SW 1271 (cell line): ENCODE results near the gene MYMX.
"Not testable (repeated sequence)": the region's sequence is repeated elsewhere in the genome, so short reads cannot be mapped to it uniquely, and the experiment has no call there.

ENCODE experiments used
- DNase-seq, 2 experiments: peaks; one replicate each; lab custom pipeline; 2025; lab: John Stamatoyannopoulos, UW

The MYMX gene

GRCh38 chr6:44219815-44220784 is 3.4 kb downstream of the MYMX start:
- DNase-seq, result no peak

DNA sequence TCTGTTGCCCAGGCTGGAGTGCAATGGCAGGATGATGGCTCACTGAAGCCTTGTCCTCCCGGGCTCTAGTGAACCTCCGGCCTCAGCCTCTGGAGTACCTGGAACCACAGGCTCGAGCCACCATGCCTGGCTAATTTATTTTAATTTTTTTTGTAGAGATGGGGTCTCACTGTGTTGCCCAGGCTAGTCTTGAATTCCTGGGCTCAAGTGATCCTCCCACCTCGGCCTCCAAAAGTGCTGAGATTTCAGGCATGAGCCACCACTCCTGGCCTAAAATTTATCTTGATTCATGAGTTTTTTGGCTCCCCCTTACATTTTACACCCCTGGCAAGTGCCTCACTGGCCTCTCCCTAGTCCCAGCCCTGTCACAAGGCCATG is 4.2 kb downstream of the MYMX start:
- no peak for DNase-seq

DNA sequence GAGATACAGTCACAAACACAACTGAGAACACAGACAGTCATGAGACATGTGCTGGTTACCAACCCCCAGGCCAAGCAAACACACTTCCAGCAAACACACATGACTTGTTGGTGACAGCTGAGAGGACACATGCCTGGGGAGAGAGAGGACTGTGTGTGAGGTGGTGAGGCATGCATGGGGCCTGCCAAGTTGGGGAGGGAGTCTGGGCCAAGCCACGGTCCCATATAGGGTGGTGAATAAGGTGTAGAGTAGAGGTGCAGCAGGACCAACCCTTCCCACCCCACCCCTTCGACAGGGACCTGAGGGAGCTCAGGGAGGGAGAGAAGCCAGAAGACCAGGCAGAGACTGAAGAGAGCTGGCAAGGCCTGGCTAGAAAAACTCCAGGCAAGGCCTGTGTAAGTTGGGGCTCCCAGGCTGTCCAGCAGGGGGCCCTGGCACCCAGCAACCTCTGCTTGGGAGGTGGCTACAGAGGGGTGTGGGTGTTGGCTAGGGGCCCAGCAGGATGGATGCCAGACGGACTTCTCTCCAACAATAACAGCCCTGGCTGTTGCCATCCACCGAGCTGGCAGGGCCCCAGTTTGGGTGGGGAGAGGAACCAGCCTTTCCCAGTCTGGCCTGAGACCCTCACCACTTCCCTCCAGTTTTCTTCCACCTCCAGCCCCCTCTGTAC is 4.7 kb downstream of the MYMX start:
- DNase-seq, result peak; percentile 48 to 84

DNA sequence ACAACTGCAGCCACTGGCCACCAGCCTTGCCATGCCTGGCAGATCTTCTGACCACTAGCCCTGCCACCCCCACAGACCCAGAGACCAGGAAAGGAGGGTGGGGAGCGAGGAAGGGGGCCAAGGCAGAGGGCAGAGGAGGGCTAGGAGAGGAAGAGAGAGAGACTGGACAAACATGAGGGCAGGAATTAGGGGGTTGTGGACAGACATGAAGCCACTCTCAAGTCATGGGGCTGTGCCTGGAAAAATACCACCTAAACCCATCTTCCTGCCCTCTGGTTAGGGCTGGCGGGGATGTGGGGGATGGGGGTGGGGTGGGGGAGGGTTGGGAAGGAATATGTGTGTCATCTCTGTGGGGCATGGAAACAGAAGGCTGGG is 5.2 kb downstream of the MYMX start:
- no peak for DNase-seq

GRCh38 chr6:44222486-44223318 is 6.0 kb downstream of the MYMX start:
- DNase-seq, result peak in 1 of 2 experiments; percentile 70

- peak; percentile 27 to 70 for DNase-seq
Observed at GRCh38 chr6:44223319-44224028, 6.7 kb downstream of the MYMX start, which contains the start of gene SLC29A1. Gene SLC29A1, plus strand, starts transcription at chr6:44223595. Its CDS starts 3,719 bp downstream, at chr6:44227314.

DNA sequence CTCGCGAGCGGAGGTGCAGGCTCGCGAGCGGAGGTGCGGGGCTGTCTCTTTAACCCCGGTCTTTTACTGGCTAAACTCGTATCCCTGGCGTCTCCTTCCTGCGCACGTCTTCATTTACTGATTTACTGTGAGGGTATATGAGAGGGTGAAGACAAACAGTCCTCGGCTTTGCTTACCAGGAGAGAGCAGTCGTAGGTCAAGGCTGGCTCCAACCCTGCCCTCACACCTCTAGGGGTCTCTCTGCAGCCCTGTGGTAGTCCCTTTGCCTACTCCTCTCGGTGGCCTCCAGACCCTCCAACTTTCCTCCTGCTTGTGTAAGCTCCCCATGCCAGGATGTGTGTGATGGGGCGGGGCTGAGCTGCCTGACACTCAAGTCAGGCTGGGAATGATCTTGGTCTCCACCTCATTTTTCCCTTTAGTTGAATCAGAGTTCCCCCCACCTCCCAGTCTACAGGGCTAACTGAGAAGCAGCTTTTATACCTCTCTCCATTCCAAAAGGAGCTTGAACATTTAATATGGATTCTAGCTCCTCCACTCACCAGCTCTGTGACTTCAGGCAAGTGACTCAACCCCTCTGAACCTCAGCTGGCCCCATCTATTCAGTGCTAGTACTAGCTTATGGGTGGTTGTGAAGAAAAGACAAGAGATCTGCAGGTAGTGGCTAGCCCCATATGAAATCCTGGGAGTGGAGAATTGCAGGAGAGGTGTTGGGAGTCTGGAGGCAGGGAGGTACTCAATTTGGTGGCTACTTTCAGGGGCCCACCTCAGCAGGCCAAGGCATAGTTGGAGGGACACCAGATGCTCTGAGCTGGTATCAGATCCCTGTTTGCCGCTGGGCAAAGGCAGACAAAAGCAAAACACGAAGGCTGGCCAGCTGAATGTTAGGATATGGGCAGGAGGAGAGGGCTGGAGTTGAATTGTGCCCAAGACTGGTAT is 7.6 kb downstream of the MYMX start:
- peak in 1 of 2 experiments; percentile 61 for DNase-seq

GRCh38 chr6:44224965-44225305 is 8.2 kb downstream of the MYMX start:
- DNase-seq, result no peak

DNA sequence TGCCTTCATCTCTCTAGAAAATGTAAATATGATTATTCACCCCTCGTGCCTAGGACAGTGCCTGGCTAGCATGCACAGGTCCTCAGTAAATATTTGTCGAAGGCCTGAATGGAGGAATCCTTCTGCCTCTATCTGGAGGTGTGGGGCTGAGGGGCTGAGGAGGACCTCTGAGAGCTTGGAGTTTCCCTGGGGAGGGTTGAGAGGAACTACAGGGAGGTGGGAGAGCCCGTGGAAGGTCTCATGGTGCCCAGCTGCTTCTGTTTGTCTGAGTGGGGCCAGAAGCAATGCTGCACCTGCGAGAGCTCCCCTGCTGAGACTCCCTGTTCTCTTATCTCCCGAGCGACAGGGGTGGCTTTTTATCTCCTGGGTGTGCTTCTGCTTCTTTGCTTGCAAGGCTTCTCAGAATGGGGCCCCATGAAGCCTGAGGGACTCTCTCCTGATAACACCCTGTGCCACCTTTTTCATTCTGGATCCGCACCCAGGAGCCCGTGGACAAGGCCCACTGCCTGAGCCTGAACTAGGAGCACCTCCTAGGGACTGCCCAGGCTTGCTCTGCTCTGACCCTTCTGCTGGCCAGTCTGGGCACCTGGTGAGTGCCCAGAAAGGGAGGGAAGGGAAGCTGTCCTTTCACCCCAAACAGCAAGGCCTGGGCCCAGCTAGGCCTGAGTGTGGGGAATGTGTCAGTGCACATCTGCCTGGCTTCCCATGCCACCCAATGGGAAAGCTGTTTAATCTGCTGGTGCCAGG is 9.0 kb downstream of the MYMX start:
- no peak for DNase-seq

DNA sequence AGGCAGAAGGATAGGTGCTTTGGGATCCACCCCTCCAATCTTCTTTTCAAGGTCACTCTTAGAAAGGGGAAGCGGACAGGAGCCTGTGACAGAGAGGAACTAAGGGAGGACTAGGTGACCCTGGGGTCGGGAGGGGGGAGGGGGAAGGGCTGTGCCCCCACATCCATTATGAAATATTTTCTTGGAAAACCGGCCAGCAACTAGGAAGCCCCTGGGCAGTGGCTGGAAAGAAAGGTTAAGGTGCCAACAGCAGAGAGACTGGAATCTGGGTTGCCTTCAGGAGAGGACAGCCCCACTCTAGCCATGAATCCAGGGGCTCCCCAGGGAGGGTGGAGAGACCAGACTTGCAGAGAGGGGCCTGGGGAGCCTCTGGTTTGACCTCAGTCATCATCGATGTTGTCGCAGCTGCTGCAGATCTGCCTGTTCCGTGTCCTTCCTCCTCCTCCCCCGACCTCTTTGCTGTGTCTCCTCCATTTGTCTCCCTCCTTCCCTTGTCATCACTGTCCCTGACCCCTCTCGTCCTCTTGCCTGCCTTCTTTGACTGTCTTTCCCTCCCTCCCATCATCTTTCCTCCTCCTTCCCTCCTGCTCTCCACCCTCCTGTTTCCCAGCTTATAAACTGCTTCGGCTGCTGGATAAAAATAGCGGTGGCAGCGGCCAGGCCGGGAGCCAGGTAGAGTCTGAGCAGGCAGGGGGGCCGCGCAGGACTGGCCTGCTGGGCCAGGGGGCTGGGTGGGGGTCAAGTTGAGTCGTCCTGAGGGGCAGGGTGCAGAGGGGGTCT is 9.8 kb downstream of the MYMX start:
- no peak for DNase-seq

- no peak for DNase-seq
Observed at GRCh38 chr6:44227148-44227793, 10.5 kb downstream of the MYMX start.

DNA sequence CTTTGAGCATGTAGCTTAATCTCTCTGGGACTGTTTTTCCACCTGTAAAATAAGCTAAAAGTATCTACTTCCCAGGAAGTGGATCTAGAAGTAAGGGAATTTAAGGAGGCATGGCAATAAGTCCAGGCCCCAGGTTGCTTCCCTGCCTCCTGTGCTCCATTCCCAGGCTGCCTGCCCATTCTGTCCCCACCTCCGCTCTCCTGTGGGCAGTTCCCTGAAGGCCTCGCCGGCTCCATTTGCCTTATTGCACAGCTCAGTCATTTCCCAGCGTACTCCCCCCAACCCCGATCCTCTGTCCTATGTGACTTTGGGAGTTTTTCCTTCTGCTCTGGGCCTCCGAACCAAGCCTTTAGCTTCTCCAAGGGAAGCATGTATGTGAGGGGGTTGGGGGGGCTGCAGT is 11.3 kb downstream of the MYMX start:
- no peak for DNase-seq

GRCh38 chr6:44228433-44228832 is 11.7 kb downstream of the MYMX start:
- DNase-seq, result no peak

GRCh38 chr6:44228836-44229235 is 12.1 kb downstream of the MYMX start:
- DNase-seq, result no peak

DNA sequence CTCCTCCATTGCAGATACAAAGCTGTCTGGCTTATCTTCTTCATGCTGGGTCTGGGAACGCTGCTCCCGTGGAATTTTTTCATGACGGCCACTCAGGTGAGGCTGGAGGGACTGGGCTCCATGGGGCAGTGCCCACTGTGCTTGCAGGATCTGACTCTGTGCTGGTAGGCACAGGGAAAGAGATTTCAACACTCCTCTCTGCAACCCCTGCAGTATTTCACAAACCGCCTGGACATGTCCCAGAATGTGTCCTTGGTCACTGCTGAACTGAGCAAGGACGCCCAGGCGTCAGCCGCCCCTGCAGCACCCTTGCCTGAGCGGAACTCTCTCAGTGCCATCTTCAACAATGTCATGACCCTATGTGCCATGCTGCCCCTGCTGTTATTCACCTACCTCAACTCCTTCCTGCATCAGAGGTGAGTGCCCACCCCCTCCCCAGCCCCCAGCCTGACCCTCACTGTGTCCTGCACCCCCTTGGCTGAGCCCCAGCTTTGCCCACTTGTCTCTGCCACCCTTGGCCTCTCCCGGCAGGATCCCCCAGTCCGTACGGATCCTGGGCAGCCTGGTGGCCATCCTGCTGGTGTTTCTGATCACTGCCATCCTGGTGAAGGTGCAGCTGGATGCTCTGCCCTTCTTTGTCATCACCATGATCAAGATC is 12.8 kb downstream of the MYMX start:
- no peak for DNase-seq

- no peak for DNase-seq
Observed at GRCh38 chr6:44230034-44230675, 13.4 kb downstream of the MYMX start.

DNA sequence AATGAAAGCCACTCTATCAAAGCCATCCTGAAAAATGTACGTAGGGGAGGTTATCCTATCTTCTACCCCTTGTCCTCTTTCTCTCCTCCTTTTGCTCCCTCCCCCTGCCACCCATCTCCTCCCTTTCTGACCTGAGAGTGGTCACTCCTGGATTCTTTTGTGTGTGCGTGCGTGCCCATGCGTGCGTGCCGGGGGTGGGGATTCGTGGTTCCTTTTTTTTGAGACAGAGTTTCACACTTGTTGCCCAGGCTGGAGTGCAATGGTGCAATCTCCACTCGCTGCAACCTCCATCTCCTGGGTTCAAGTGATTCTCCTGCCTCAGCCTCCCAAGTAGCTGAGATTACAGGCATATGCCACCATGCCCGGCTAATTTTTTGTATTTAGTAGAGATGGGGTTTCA is 14.7 kb downstream of the MYMX start:
- DNase-seq, result not testable (repeated sequence)
